22Rv1 (cell line): ENCODE measurements around the gene ZC3H13.

Experiments used
- CTCF ChIP-seq: fragments of 450-650 bp; IDR thresholded peaks from 2 replicates; pipeline ENCODE4 v1.5.1; 2017; ENCODE audit warnings: mild to moderate bottlenecking
- ZFX ChIP-seq: fragments of 450-650 bp; IDR thresholded peaks from 2 replicates; pipeline ENCODE4 v1.6.1; 2017; ENCODE audit warnings: antibody characterized with exemption, borderline replicate concordance

- TF ChIP-seq CTCF (no peak), ZFX (no peak)
Measured at GRCh38 chr13:46101002-46101401, 48.5 kb upstream of the ZC3H13 start.
